Smooth muscle cell (in vitro differentiated cells): ENCODE data around the gene PRR23A. TPM values are rescaled to one million over a fixed set of nuclear protein-coding genes. Genes with fewer than 3 reads are reported as not detected.

Source experiments
- DNase-seq: peaks from one replicate; lab custom pipeline; 2025; ENCODE audit not compliant: unreplicated experiment; lab: John Stamatoyannopoulos, UW
- H2AFZ ChIP-seq: fragments of 200-600 bp; sonication (generic); 2 replicates; pipeline ENCODE4 v1.6.0; 2016; ENCODE audit warnings: antibody characterized with exemption, low read depth, mild to moderate bottlenecking
- H3F3A ChIP-seq: fragments of 200-600 bp; sonication (generic); 2 replicates; pipeline ENCODE4 v1.6.0; 2017; ENCODE audit warnings: antibody characterized with exemption, low read depth
- H3K27ac ChIP-seq: fragments of 200-600 bp; sonication (generic); 2 replicates; pipeline ENCODE4 v1.5.1; 2016; ENCODE audit warnings: low read depth, mild to moderate bottlenecking
- H3K27me3 ChIP-seq: fragments of 200-600 bp; sonication (generic); 2 replicates; pipeline ENCODE4 v1.6.1; 2016; ENCODE audit warnings: low read depth, mild to moderate bottlenecking
- H3K36me3 ChIP-seq: fragments of 200-600 bp; sonication (generic); 2 replicates; pipeline ENCODE4 v1.5.1; 2016; ENCODE audit warnings: low read depth
- H3K4me1 ChIP-seq: fragments of 200-600 bp; sonication (generic); 2 replicates; pipeline ENCODE4 v1.5.1; 2016; ENCODE audit warnings: low read depth
- H3K4me2 ChIP-seq: fragments of 200-600 bp; sonication (generic); 2 replicates; pipeline ENCODE4 v1.6.0; 2016; ENCODE audit warnings: mild to moderate bottlenecking
- H3K4me3 ChIP-seq: fragments of 200-600 bp; sonication (generic); 2 replicates; pipeline ENCODE4 v1.5.1; 2016; ENCODE audit warnings: mild to moderate bottlenecking
- H3K79me2 ChIP-seq: fragments of 200-600 bp; sonication (generic); 2 replicates; pipeline ENCODE4 v1.6.0; 2016; ENCODE audit warnings: low read depth, mild to moderate bottlenecking
- H3K9ac ChIP-seq: fragments of 200-600 bp; sonication (generic); 2 replicates; pipeline ENCODE4 v1.6.0; 2016; ENCODE audit warnings: low read depth
- H3K9me3 ChIP-seq: fragments of 200-600 bp; sonication (generic); replicated peaks from 2 replicates; pipeline ENCODE4 v1.5.1; 2016; ENCODE audit warnings: low read depth
- H4K20me1 ChIP-seq: fragments of 200-600 bp; sonication (generic); 2 replicates; pipeline ENCODE4 v1.6.0; 2016; ENCODE audit warnings: low read depth
- CTCF ChIP-seq: fragments of 200-600 bp; sonication (generic); IDR thresholded peaks from 2 replicates; pipeline ENCODE4 v1.5.1; 2017; ENCODE audit warnings: borderline replicate concordance, mild to moderate bottlenecking, antibody characterized with exemption; ENCODE audit not compliant: insufficient read depth, poor library complexity, severe bottlenecking
- WGBS: methylation state at CpG from one replicate; pipeline ENCODE4 v1.1.7; 2016; ENCODE audit warnings: low lambda C conversion rate; 5-methylcytosine and 5-hydroxymethylcytosine counted together
- polyA plus RNA-seq: library from polyadenylated mRNA; unstranded; fragments of >200 nt; fragmentation: Nextera tagmentation; extraction: Ambion mirVana; gene quantifications from 2 replicates; pipeline ENCODE4 v1.2.1, GENCODE V29; 2016
- total RNA-seq: library from RNA; depleted of rRNA; stranded (reverse); fragments of >200 nt; gene quantifications from 2 replicates; pipeline ENCODE4 v1.2.3, GENCODE V29; 2014

PRR23A gene
- total and polyA plus RNA-seq, 2 experiments from 2014 or later, result not detected

GRCh38 chr3:138974462-138974861, 31.6 kb downstream of the PRR23A start:
- 86% methylated on average over 5 of the region's 5 CpGs for WGBS
- no peaks in the 10 kb centered on the region for H3F3A ChIP-seq
- H3K4me2 ChIP-seq, result no peak overlapping the region
- peaks cover 10% of the 10 kb centered on the region for H3K27me3 ChIP-seq
- H3K27ac ChIP-seq, result no peak overlapping the region
- H4K20me1 ChIP-seq, result no peaks in the 10 kb centered on the region
- H2AFZ ChIP-seq, result no peak overlapping the region
- H3K36me3 ChIP-seq, result no peaks in the 10 kb centered on the region
- no peak overlapping the region for H3K4me3 ChIP-seq
- no peak for DNase-seq
- H3K9me3 ChIP-seq, result no peaks in the 10 kb centered on the region
- H3K4me1 ChIP-seq, result peaks cover 4% of the 10 kb centered on the region
- no peak for TF ChIP-seq CTCF
- H3K9ac ChIP-seq, result no peak overlapping the region
- no peaks in the 10 kb centered on the region for H3K79me2 ChIP-seq

- H3K79me2 ChIP-seq, result no peaks in the 10 kb centered on the region
- H3K4me3 ChIP-seq, result no peak overlapping the region
- no peak for TF ChIP-seq CTCF
- no peaks in the 10 kb centered on the region for H3K36me3 ChIP-seq
- H3K27me3 ChIP-seq, result peaks cover 15% of the 10 kb centered on the region
- no peak overlapping the region for H3K27ac ChIP-seq
- no peaks in the 10 kb centered on the region for H3F3A ChIP-seq
- no peak overlapping the region for H3K4me2 ChIP-seq
- no peak overlapping the region for H3K9ac ChIP-seq
- H3K4me1 ChIP-seq, result peaks cover 4% of the 10 kb centered on the region
- no peaks in the 10 kb centered on the region for H3K9me3 ChIP-seq
- H2AFZ ChIP-seq, result no peak overlapping the region
- H4K20me1 ChIP-seq, result no peaks in the 10 kb centered on the region
- 86% methylated on average over 5 of the region's 5 CpGs for WGBS
- no peak for DNase-seq
Measured at GRCh38 chr3:138972941-138973340, 33.1 kb downstream of the PRR23A start.

- H3K4me2 ChIP-seq, result no peak overlapping the region
- no peak overlapping the region for H2AFZ ChIP-seq
- WGBS, result 95% methylated on average over 6 of the region's 6 CpGs
- H4K20me1 ChIP-seq, result no peaks in the 10 kb centered on the region
- peaks cover 15% of the 10 kb centered on the region for H3K27me3 ChIP-seq
- H3K9ac ChIP-seq, result no peak overlapping the region
- H3K36me3 ChIP-seq, result no peaks in the 10 kb centered on the region
- peaks cover 4% of the 10 kb centered on the region for H3K4me1 ChIP-seq
- no peak overlapping the region for H3K4me3 ChIP-seq
- TF ChIP-seq CTCF, result no peak
- H3K9me3 ChIP-seq, result no peaks in the 10 kb centered on the region
- H3K79me2 ChIP-seq, result no peaks in the 10 kb centered on the region
- no peak for DNase-seq
- no peaks in the 10 kb centered on the region for H3F3A ChIP-seq
- H3K27ac ChIP-seq, result no peak overlapping the region
Measured at GRCh38 chr3:138971766-138972320, 34.2 kb downstream of the PRR23A start.

GRCh38 chr3:138964923-138965322, 41.1 kb downstream of the PRR23A start:
- Histone ChIP-seq H3K27me3 (peaks cover 15% of the 10 kb centered on the region), H2AFZ (no peak overlapping the region), H4K20me1 (no peaks in the 10 kb centered on the region), H3K4me2 (no peak overlapping the region), H3K9me3 (no peaks in the 10 kb centered on the region), H3K4me3 (no peak overlapping the region), H3K27ac (no peak overlapping the region), H3F3A (no peaks in the 10 kb centered on the region), H3K4me1 (no peaks in the 10 kb centered on the region), H3K9ac (no peak overlapping the region), H3K36me3 (no peaks in the 10 kb centered on the region), H3K79me2 (no peaks in the 10 kb centered on the region)
- DNase-seq, result no peak
- no peak for TF ChIP-seq CTCF
